ENCODE measurements around the gene EEFSEC.

GRCh38 chr3:128242818-128243601 is 89.7 kb downstream of the EEFSEC start:
- TF ChIP-seq EZH2phosphoT487 (IDR thresholded peaks at IDR 0.05; ENCODE audit: insufficient read depth, low read depth): no peak
- TF ChIP-seq EZH2 (IDR thresholded peaks at IDR 0.05; ENCODE audit: insufficient read depth, poor library complexity, severe bottlenecking): no peak

Data from GM23248 (cell line).